Measurements from ENCODE around the gene BDNF. TPM values are rescaled to one million over a fixed set of nuclear protein-coding genes. Genes with fewer than 3 reads are reported as not detected.

BDNF gene
- total and polyA plus RNA-seq, 12 donors: 0.16 to 19.1 (median 2.5) TPM

DNA sequence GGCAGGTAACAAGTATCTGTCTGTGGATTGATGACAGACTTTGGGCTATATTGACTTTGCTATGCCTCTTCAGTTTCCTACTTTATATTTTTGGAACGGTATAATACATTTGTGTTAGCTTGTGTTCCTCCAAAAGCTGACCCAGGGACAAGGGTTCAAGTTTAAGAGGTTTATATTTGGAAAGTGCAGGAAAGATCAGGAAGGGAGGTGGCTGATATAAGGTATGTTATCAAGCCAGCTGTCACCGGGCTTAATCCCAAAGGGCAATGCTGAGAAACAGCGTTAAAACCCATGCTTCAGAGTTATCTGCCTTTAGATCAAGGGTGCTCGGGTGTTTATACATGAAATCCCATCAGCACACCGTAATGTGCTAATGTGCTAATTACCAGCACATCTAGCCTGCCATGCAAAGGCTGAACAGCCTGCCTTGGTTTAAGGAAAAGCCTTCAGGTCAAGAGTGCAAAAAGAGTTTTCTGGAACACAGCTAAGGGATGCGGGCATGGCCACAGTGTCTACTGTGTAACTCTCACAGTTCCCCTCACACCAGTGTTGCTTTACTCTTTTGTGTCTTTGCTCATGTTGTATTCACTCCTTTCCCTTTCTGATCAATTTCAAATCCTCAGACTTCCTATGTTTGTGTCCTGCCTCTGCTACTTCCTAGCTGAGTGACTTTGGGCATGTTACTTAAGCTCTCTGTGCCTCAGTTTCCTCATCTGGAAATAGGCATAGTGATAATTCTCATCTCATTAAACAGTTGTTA, 77.5 kb downstream of the BDNF start:
- no peaks in the 10 kb centered on the region for H3K27me3 ChIP-seq
- ATAC-seq (peak in 1 of 8 donors; percentile 29), DNase-seq (no peak)
- no peak overlapping the region for H3K4me3 ChIP-seq
- no peaks in the 10 kb centered on the region for H3K9me3 ChIP-seq
- H3K4me1 ChIP-seq: peaks cover 0 to 24% (median 18%) of the 10 kb centered on the region in 9 donors
- TF ChIP-seq, protein P1, sequence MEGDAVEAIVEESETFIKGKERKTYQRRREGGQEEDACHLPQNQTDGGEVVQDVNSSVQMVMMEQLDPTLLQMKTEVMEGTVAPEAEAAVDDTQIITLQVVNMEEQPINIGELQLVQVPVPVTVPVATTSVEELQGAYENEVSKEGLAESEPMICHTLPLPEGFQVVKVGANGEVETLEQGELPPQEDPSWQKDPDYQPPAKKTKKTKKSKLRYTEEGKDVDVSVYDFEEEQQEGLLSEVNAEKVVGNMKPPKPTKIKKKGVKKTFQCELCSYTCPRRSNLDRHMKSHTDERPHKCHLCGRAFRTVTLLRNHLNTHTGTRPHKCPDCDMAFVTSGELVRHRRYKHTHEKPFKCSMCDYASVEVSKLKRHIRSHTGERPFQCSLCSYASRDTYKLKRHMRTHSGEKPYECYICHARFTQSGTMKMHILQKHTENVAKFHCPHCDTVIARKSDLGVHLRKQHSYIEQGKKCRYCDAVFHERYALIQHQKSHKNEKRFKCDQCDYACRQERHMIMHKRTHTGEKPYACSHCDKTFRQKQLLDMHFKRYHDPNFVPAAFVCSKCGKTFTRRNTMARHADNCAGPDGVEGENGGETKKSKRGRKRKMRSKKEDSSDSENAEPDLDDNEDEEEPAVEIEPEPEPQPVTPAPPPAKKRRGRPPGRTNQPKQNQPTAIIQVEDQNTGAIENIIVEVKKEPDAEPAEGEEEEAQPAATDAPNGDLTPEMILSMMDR (IDR thresholded peaks at IDR 0.05): no peak
- 28 to 33% methylated on average over 6 of the region's 6 CpGs for WGBS, 2 donors
- no peaks in the 10 kb centered on the region for H3K36me3 ChIP-seq
- H3K27ac ChIP-seq: no peak overlapping the region
- intact Hi-C loops (cut with DNase I): loop anchor here in 1 of 10 donors (10.0 kb wide), 1 partner anchor 88 kb away; no protein-coding TSS in a partner anchor

DNA sequence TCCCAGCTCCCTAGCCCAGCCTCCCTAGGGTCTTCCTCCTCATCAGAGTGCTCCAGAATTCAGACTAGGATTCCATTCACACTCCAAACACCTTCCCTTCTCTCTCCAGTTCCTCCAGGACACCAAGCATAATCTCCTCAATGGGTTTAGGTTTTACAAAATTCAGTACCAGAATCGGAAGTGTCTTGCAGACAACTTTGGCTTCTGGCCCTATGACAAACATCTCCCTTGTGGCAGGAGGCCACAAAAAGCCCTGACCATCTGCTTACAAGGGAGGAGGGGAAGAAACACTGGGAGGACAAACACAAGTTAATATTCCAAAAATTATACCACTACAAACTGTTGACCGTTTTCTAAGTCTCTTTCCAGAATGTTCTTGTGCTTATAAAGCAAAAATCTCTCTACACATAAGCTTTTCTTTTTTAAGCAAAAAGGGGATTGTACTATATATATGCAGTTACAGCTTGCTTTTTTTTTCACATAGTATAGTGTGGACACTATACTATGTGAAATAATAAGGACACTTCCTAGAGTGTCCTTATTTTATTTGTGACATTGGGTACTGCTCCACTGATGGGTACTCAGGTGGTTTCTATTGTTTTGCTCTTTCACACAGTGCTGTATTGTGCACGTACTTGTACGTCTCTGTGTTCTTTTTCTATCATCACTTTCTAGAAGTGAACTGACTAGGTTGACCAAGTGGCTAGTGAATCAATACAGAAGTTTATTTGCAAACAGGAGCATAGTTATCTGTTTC, 78.7 kb downstream of the BDNF start:
- Histone ChIP-seq H3K4me1 (peaks cover 0 to 24% (median 18%) of the 10 kb centered on the region in 9 donors), H3K4me3 (no peak overlapping the region), H3K27ac (no peak overlapping the region), H3K27me3 (no peaks in the 10 kb centered on the region), H3K36me3 (no peaks in the 10 kb centered on the region), H3K9me3 (no peaks in the 10 kb centered on the region)
- DNase-seq (peak in 1 of 2 donors; percentile 24), ATAC-seq (peak in 5 of 8 donors; percentile 34 to 61 (median 39))
- 58 to 68% methylated on average over 4 of the region's 4 CpGs for WGBS, 2 donors
- TF ChIP-seq, protein P1 (IDR thresholded peaks at IDR 0.05): no peak
- intact Hi-C loops (cut with DNase I): loop anchor here in 1 of 10 donors (10.0 kb wide), 1 partner anchor 87 kb away; no protein-coding TSS in a partner anchor

DNA sequence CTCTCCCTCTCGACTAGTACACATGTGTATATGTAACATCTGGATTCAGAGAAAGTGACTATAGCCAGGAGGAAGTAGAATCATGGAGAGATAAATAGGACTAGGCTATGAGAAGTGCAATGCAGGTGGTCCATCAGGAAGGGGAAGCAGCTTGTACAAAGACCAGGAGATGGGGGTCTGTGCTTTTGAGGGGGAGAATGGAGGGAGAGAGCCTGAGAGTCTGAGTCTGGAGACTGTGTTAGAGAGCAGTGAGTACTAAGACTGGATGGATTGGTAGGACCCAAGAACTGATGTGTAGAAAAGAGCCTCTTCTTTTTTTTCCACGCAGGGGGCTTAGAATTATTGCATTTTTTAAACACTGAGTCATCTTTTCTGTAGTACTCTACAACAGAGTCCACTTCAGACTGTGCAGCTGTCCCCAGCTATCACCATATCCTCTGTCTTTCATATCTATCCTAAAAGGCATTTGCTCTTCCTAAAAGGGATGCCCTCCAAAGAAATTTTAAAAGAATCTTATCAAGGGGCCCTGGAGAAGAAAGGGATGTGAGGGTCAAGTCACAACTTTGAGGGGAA, 80.4 kb downstream of the BDNF start:
- WGBS, 2 donors: 59 to 71% methylated on average over 2 of the region's 2 CpGs
- H3K9me3 ChIP-seq: no peaks in the 10 kb centered on the region
- no peaks in the 10 kb centered on the region for H3K27me3 ChIP-seq
- no peak for DNase-seq
- H3K4me3 ChIP-seq: no peak overlapping the region
- TF ChIP-seq, protein P1 (IDR thresholded peaks at IDR 0.05): no peak
- no peak overlapping the region for H3K27ac ChIP-seq
- ATAC-seq: no peak
- intact Hi-C loops (cut with DNase I): loop anchor here in 1 of 10 donors (10.0 kb wide), 1 partner anchor 85 kb away; no protein-coding TSS in a partner anchor
- H3K4me1 ChIP-seq: peaks cover 0 to 24% (median 18%) of the 10 kb centered on the region in 9 donors
- H3K36me3 ChIP-seq: no peaks in the 10 kb centered on the region

DNA sequence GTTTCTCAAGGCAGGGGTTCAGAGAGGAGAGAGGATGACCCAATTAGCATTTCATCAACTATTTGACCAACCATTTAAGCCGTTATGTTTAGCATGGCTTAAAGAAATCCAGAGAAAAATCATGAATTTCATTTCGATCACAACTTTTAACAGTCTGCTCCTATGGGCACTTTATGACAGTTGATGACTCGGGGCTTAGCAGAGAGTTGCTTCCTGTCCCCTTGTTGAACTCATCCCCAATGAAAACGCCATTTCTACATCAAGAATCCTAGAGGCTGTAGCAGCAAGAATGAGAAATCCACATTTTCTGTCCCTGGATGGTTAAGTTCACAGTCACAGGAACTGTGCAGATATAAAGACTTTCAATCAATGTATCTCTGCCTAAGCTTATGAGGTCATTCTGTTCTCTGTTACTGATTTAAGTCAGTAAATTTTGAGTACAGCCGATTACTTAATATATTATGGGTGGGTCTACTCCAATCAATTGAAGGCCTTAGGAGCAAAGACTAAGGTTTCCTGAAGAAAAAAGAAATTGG, 81.1 kb downstream of the BDNF start:
- ATAC-seq: no peak
- DNase-seq: no peak
- Histone ChIP-seq H3K9me3 (no peaks in the 10 kb centered on the region), H3K36me3 (no peaks in the 10 kb centered on the region), H3K27me3 (no peaks in the 10 kb centered on the region), H3K27ac (no peak overlapping the region), H3K4me3 (no peak overlapping the region), H3K4me1 (peaks cover 0 to 24% (median 18%) of the 10 kb centered on the region in 9 donors)
- 67 to 74% methylated on average over 5 of the region's 5 CpGs for WGBS, 2 donors
- intact Hi-C loops (cut with DNase I): no loop called here
- TF ChIP-seq, protein P1 (IDR thresholded peaks at IDR 0.05): no peak
